Measurements from ENCODE around the gene OTOG.

The OTOG gene

DNA sequence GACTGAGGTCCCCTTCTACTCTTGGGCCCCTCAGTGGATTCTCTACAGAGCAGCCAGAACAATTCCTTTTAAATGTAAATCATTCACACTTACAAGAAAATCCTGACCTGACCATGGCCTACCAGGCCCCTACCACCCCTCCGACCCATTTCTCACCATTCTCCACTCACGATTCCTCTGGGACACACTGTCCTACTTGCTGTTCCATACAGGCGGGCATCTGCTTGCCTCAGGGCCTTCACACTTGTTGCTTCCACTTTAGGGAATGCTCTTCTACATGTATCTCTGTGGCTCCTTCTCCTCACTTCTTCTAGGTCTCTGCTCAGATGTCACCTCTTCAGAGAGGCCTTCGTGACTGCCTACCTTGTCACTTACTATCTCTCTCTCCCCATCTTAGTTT is 6.3 kb upstream of the OTOG start:
- DNase-seq (ENCODE audit: low read depth in 2 of 2, low spot score in 1 of 2) = no peak

DNA sequence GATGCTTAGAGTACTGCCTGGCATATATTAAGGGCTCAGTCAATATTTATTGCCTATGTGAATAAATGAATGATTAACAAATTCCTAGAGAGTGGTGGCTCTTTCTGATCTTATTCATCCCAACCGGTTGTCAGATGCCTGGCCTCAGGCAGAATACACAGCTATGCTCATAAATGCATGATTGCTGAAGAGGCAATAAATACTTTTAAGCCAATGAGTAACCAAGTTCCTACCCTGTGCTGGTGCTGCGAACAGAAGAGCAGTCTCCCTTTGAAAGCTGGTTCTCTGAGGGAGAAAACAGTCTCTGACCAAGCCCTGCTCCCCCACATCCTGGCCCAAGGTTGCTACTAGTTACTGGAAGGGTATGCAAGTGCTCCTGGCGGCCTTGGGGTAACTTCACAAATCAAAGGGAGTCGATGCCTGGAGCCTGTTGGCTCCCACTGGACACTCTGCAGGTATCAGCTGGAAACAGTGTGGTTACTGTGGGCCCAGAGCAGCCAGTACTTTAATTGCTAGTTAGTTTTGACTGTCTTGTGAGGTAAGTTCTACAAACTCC is 5.7 kb upstream of the OTOG start:
- no peak for DNase-seq (ENCODE audit: low read depth in 2 of 2, low spot score in 1 of 2)

DNA sequence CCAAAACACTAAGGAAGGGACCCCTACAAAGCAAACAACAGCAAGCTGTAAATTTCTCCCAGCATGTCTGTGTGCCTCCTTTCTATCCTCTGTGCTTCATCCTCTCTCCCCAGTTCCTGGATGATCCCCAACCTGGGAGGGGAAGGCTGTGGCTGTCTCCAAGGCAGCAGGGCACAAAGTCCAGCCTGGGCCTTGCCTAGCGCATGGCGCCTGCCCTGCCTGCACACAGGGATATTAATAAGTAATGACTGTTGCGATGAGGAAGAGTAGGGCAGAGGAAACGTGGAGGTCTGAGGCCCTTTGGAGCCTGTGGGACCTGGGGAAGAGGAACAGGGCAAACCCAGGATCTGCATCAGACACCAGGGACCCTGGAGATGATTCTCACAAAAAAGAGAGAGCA is 4.8 kb upstream of the OTOG start:
- no peak for DNase-seq (ENCODE audit: low read depth in 2 of 2, low spot score in 1 of 2)

DNA sequence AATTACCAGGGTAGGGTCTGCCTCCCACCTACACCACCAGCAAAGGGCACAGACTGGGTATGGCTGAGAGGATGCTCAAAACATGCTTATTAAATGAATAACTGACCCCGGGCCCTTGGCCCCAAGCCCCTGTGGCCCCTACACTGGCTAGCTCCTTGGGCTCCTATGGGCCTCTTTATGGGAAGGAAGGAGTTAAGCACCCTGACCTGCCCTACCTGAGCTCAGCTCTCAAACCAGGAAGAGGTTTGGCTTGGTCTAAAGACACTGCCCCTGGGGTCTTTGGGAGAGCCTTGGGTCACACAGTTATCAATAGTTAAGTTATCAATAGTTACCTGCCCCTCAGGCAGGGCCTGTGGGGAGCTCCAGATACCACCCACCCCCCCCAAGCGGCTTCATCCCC is 4.0 kb upstream of the OTOG start:
- no peak for DNase-seq (ENCODE audit: low read depth in 2 of 2, low spot score in 1 of 2)

DNA sequence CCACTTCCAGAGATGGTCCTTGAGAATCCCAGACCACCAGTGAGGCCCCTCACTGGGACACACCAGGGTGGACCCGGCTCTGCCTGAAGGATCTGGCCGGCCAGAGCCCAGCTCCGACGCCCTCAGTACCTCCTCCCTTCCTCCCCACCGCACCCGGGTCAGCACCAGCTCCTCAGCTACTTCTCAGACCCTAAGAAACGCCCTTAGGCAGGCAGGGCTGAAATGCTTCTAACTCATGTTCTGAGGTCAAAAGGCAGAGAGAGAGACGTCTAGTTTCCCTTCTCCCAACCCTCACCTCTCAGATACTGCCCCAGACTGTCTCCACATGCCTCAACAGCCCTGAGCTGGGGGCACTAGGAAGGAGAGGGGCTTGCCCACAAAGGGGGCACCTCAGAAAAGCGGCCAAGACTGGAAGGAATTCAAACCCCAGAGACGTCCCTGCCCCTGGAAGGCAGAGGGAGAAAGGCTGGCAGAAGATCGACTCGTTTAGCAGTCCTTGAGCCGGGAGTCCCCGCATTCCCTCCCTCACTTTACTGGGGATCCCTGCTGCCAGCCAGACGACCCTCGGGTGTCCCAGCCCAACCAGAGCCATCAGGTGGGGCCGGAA is 3.4 kb upstream of the OTOG start:
- no peak for DNase-seq (ENCODE audit: low read depth in 2 of 2, low spot score in 1 of 2)

DNA sequence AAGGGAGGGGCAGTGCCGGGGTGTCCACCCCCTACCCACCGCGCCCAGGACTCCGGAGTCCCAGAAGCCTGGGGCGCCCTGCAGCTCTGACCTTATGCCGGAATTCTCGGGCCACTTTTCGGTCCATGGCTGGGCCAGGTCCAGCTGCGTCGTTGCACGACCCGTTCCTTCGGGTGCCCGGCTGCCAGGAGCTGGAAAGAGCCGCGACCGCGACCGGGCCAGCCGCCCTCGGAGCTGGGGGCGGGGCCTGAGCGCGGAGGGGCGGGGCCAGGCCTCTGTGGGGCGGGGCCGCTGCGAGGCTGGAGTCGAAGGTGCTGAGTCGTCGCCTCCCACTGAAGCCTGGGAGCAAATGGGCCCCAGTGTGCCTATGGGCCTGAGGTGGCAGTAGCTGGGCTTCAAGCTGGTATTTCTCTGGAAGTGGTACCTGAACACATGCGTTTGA is 2.9 kb upstream of the OTOG start, which contains the start of gene USH1C:
TSS of gene USH1C (minus strand) at position 236 of the 442 bp plus-strand sequence. CDS start at position 127, 109 bp downstream.
- DNase-seq (ENCODE audit: low read depth in 2 of 2, low spot score in 1 of 2) = no peak

DNA sequence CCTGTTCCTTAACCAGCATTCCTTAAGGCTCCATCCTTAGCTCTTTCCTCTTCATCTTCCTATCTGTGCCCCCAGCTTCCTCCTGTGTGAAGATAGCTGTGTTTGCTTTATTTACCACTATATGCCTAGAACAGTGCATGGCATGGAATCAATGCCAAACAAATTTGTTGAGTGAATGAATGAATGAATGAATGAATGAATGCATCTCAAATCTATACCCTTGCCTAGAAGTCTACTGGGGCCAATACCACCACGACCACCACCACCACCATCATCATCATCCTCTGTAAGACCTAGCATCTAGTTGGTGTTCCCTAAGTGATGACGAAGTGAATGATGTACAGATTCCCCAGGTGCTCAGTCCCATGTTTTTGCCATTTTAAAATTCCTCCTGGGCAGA is 819 bp upstream of the OTOG start:
- DNase-seq (ENCODE audit: low read depth in 2 of 2, low spot score in 1 of 2) = no peak

DNA sequence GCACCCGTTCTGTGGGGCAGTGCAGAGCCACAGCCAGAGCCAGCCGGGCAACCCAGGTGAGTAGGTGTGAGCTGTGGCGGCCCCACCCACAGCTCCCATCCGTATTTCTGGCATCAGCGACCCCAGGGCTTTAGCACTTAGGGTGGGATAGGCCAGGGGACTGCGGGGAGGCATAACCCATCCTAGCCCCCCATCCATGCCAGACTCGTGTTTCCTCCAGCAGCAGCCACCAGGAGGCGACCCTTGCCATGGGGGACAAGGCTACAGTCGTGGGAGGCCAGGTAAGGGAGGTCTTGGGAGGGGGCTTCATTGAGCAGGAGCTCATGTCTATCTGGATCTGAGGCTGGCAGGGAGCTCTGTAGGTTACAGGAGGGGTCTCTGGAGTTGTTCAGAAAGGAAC is 873 bp downstream of the OTOG start:
- no peak for DNase-seq (ENCODE audit: low read depth in 2 of 2, low spot score in 1 of 2)

DNA sequence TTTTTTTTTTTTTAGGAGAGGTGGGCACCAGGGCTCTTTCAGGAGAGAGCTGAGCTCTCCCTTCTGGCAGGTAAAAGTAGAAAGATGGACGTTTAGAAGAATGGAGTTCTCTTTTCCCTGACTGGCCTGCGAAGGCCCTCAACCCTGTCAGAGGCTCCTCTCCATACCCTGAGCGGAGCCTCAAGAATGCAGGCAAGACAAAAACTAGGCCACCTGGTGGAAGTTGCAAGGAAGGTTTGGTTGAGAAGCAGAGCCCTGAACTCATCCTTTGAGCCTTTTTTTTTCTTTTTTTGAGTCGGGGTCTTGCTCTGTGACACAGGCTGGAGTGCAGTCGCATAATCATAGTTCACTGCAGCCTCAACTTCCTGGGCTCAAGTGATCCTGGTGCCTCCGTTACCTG is 1.4 kb downstream of the OTOG start:
- DNase-seq (ENCODE audit: low read depth in 2 of 2, low spot score in 1 of 2) = no peak

DNA sequence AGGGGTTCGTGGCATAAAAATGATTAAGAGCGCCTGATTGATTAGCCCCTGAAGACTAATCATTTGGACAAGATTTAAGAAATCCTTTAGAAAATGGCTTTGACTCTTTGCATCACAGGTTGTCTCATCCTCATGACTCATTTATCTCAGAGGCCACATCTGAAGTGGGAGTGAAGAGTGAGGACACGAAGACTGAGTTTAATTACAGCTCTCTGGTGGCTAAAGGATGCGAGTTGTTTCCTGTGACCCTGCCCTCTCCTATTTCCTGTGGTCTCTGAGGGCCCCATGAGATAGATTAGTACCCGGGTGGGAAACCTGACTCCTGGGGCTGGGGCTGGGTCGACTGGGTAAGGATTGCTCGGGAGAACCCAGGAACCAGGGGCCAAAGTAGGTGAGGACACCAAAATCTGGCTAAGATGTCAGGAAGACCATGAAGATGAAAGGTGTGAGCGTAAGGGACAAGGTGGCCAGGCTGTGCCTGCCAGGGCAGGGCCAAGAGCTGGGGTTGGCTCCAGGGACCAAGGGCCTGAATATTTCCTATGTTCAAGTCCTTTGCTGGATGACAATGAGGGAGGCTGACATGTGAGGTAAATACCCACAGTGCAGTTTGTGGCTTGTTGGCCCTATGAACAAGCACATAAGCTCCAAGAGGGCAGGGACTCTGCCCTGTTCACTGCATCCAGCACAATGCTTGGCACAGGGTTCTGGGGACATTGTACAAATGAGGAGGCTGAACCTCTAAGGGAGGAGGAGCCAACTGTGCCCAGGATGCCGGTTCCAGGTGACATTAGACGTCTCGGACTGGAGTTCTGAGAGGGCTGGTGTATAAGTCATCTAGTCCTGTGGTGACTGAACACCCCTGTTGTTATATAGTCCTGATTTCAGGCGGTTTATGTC is 3.6 kb downstream of the OTOG start:
- DNase-seq (ENCODE audit: low read depth in 2 of 2, low spot score in 1 of 2) = no peak

DNA sequence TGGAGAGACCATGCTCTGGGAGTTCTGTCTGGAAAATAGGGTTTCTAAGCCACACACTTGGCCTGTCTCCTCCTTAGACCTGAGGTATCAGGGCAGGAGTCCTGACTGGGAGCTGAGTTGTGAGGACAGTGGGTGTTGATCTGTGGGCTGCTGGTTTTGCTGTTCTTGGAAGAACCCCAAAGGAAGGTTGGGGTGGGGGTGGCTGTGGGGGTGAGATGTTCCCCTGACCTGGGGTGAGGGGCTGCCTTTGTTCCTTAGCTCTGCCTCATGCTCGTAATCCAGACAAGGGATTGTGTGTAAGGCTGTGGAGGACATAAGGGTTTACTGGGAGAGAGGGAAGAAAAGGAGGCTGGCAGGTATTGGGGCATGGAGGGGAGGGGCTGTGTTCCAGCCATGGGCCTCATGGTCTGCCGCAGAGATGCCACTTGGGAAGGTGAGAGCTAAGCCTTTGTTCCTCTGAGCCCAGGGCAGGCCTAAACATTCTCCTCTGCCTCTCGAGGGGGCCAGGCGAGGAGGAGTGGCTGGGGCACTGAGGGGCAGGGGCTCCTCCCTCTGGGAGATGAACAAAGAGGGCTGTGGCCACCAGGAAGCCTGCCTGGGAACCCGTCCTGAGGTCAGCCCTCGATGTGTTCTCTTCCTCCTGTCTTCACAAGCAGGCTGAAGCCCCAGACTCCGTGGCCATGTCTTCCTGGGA is 4.4 kb downstream of the OTOG start:
- no peak for DNase-seq (ENCODE audit: low read depth in 2 of 2, low spot score in 1 of 2)

DNA sequence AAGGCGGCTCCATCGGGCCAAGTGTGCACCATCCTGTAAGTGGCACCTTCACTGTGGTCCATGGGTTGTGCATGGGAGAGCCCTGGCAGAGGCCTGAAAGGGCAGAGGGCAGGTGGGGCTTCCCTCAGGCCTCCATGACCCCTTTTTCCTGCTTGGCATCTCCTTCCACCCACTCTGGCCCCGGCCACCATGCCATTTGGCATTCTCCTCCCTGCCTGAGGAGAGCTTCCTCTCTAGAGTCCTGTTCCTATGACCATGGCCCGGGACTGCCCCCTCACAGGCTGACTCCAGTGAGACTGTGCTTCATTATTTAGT is 4.9 kb downstream of the OTOG start:
- no peak for DNase-seq (ENCODE audit: low read depth in 2 of 2, low spot score in 1 of 2)

DNA sequence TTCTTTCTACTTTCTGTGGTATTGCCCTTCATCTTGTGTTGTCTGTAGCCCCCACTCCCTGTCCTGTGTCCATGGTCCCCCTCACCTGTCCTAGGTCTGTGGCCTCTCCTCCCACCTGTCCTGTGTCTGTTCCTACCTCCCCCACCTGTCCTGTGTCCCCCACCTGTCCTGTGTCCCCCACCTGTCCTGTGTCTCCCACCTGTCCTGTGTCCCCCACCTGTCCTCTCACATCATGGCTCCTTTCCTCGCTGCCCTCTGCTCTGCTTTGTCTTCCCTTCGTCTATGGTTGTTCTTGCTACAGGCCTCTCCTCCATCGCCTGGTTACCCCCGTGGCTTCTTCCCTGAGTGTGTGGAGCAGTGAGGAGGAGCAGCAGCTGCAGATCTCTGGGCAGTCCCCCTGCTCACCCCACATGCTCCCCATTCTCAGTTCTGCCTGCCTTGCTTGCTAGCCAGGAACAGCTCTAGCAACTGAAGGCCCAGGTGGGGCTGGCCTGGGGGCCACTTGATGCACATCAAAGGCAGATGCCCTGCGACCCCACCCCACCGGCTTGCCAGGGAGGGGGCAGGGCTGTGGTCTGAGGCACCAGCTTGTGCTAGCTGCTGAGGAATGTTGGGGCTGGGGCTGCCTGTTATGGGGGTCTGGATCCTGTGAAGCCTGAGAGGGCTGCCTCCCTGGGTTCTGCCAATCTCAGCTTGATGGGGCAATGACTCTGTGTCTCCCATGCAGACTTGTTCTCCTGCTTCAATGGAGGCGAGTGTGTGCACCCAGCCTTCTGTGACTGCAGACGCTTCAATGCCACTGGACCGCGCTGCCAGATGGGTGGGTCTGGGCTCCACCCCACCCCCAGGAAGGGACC is 5.6 kb downstream of the OTOG start:
- DNase-seq (ENCODE audit: low read depth in 2 of 2, low spot score in 1 of 2) = no peak

DNA sequence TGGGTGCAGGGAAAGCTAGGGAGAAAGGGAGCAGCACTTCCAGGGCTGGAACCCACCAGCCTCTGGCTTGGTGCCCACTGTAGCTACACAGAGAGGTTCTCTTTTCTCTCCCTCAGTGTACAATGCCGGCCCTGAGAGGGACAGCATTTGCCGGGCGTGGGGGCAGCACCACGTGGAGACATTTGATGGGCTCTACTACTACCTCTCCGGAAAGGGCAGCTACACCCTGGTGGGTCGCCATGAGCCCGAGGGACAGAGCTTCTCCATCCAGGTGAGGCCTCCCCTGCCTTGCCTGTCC is 6.1 kb downstream of the OTOG start:
- DNase-seq (ENCODE audit: low read depth in 2 of 2, low spot score in 1 of 2) = no peak

DNA sequence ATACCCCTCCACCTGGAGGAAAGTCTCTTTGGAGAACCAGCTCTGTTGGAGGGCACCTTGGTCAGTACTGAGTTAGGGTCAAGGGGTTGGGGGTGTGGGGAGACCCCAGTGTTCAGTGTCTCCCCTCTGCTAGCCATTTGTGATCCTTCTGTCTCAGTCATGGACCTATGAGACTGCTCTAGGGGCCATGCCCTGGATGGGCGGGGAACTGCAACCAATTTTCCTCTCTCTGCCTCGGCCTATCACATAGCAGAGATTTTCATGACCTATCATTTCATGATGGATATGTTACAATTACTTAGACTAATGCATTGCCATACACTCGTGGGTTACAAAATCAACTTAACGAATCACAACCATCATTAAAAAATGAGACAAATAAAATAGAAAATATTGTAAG is 7.4 kb downstream of the OTOG start:
- no peak for DNase-seq (ENCODE audit: low read depth in 2 of 2, low spot score in 1 of 2)

DNA sequence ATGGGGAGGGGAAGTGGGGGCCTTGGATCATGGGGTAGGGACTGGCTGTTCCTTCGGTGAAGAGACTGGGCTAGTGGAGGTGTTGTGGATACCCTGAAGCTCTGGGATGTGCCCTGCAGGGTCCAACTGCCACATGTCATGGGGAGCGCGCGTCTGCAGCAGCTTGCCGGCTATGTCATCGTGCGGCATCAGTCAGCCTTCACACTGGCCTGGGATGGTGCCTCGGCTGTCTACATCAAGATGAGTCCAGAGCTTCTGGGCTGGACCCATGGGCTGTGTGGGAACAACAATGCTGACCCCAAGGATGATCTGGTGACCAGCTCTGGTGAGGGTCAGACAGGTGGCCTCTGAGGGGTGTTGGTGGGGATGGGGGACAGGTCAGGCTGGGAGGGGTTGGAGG is 9.9 kb downstream of the OTOG start:
- no peak for DNase-seq (ENCODE audit: low read depth in 2 of 2, low spot score in 1 of 2)

DNA sequence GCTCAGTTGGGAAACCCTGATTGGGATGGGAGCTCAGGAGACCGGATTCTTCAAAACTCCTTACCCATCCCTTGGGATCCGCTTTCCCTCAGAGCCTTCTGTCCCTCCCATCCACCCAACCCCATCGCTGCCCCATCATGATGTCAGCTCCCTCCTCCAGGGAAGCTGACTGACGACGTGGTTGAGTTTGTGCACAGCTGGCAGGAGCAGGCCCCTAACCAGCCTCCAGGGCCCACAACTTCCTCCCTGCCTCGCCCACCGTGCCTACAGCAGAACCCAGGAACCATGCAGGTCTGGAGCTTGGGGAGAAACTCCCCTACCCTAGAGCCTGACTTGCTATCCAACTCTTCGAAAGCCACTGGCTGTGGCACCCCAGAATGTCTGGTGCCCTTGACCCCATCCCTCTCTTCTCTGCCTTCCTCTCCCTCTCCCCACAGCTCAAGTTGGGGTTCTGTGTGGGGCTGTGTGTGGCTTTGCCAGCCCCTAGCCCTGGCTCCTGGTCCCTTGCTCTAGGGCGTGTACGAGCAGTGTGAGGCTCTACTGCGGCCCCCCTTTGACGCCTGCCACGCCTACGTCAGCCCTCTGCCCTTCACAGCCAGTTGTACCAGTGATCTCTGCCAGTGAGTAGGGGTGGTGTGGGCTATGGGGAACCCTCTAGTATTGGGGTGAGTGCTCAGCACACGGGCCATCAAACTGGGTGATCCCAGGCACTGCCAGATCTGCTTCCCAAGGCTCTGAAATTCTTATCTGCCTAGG is 11.1 kb downstream of the OTOG start:
- DNase-seq (ENCODE audit: low read depth in 2 of 2, low spot score in 1 of 2) = no peak

DNA sequence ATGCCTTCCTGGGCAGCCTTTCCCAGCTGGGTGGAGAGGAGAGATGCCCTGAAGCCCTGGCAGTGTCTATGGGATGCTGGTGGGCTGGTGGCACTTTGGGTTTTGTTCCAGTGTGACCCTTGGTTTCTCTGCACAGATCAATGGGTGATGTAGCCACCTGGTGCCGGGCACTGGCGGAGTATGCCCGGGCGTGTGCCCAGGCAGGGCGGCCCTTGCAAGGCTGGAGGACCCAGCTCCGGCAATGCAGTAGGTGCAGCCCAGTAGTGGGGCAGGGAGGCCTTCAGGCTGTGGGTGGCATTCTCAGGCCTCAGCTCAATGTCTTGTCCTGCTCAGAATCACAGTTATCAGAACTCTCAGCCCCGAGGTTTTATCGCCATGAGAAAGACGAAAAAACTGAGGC is 11.9 kb downstream of the OTOG start:
- DNase-seq (ENCODE audit: low read depth in 2 of 2, low spot score in 1 of 2) = no peak

DNA sequence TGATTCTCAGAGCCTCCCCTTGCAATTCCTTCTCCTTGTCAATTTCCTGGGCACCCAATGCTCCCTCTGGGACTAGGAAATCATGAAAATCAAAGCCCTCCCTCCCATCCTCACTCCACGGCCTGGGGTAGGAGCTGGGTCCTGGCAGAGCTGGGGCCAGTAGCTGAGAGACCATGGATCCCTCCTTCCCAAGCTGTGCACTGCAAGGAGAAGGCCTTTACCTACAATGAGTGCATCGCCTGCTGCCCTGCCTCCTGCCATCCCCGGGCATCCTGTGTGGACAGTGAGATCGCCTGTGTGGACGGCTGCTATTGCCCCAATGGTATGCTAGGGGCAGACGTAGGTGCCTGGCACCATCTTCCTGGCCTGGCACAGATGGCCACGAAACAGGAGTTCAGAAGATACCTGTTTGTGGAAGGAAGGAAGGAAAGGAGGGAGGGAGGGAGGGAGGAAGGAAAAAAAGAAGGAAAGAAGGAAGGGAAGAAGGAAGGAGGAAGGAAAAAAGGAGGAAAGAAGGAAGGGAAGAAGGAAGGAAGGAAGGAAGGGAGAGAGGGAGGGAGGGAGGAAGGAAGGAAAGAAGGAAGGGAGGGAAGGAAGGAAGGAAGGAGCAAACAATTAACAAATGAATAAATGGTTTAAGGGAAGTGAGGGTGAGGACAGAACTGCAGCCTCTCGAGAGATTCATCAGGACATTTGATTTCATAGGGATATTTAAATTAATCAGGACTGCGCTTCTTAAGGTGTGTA is 12.5 kb downstream of the OTOG start:
- DNase-seq (ENCODE audit: low read depth in 2 of 2, low spot score in 1 of 2) = no peak
